ENCODE data around the gene KRT77.

Gene KRT77

DNA sequence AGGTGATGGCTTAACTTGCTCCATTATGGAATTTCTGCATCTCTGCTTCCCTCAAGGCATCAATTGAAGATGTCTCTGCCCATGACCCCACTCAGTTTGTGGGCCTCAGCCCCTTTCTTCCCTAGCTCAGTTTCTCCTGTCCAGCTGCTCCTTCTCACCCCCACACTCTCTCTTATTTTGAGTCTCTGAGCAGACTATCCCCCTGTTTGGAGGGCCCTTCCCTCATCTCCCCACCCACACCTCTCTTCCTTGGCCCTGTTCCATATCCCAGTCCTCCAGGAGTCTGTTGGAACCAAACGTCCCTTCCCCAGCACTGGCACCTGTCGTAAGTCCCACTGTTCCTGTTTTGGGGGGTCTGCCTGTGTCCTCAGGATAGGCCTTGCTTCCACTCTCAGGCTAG lies 14.8 kb downstream of the KRT77 start:
- TF ChIP-seq, protein P1, sequence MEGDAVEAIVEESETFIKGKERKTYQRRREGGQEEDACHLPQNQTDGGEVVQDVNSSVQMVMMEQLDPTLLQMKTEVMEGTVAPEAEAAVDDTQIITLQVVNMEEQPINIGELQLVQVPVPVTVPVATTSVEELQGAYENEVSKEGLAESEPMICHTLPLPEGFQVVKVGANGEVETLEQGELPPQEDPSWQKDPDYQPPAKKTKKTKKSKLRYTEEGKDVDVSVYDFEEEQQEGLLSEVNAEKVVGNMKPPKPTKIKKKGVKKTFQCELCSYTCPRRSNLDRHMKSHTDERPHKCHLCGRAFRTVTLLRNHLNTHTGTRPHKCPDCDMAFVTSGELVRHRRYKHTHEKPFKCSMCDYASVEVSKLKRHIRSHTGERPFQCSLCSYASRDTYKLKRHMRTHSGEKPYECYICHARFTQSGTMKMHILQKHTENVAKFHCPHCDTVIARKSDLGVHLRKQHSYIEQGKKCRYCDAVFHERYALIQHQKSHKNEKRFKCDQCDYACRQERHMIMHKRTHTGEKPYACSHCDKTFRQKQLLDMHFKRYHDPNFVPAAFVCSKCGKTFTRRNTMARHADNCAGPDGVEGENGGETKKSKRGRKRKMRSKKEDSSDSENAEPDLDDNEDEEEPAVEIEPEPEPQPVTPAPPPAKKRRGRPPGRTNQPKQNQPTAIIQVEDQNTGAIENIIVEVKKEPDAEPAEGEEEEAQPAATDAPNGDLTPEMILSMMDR (IDR thresholded peaks at IDR 0.05; ENCODE audit: borderline replicate concordance, control extremely low read depth, extremely low read depth, insufficient read depth, missing control alignments), result no peak
- in situ Hi-C loops (cut with MboI; ENCODE audit: low sequenced_read_pairs, unreplicated experiment), result no loop called here
- DNase-seq (ENCODE audit: low spot score), result no peak

DNA sequence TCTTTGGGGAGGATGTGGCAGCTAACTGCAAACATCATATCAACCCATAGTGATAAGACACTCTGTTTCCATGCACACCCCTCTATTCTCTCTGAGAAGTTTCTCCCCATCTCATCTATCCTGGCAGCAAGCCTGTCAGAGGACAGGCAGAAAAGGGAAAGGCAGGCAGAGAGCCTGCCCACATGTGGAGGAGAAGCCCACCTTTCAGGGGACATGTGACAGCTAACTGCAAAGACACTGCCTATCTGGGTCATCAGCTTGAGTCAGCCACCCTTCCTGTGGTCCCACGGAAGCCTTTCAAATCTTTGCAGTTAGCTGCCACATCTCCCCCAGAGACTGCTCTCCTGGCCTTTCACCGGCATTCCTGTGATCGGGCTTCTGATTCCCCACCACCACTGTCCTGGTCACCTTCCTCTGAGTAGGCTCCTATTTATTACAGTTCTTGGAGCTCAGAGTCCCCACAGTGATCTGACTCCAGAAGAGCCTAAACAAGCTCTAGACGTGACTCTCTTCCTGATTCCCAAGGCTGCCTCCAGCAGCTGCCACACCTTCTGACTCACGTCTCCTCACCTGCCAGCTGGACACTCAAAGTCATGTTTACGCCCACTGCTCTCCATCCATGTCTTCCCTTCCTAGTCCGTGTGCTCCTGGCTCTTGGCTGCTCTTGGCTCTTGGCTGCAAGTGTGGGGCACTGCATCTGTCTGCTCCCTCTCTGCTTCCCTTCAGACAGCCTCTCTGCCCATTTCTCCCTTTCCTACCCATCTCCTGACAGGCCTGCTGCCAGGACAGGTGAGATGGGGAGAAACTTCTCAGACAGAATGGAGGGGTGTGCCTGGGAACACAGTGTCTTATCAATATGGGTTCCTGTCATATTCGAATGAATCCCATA lies 15.6 kb downstream of the KRT77 start:
- DNase-seq (ENCODE audit: low spot score), result no peak
- in situ Hi-C loops (cut with MboI; ENCODE audit: low sequenced_read_pairs, unreplicated experiment), result no loop called here

DNA sequence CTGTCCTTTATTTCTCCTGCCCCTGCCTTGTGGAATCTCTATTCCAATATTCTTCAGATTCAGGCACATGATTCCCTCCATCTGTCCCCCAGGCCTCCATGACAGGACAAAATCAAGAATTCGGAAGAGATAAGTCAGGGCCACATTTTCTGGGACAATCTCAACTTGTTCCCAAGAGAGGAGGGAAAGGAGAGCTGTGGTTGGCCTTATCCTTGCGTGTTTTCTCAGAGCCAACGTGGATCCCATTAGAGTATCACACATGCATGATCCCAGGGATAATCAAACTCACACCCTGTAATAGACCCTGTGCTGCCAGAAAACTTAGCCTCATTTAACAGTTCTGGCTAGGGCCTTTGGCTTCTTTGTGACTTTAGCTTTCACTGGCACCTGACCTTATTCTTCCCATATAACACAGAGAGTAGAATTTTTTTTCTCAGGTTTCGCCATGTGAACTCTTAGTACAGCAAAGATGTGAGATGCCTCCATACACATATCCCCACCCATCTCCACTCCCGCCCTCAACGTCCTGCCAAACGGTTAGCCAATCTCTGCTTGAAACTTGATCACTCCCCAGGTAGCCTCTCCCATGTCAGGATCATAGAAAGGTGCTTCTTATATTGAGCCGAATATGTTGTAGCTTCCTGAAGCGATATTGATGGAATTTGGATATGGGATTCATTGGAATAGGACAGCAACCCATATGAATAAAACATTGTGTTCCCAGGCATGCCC lies 16.4 kb downstream of the KRT77 start:
- DNase-seq (ENCODE audit: low spot score), result no peak
- in situ Hi-C loops (cut with MboI; ENCODE audit: low sequenced_read_pairs, unreplicated experiment), result no loop called here
- TF ChIP-seq, protein P1 (IDR thresholded peaks at IDR 0.05; ENCODE audit: borderline replicate concordance, control extremely low read depth, extremely low read depth, insufficient read depth, missing control alignments), result no peak

More for the DNA sequence above, 15.6 kb downstream of the KRT77 start:
- TF ChIP-seq, protein P1 (IDR thresholded peaks at IDR 0.05; ENCODE audit: borderline replicate concordance, control extremely low read depth, extremely low read depth, insufficient read depth, missing control alignments), result no peak

DNA sequence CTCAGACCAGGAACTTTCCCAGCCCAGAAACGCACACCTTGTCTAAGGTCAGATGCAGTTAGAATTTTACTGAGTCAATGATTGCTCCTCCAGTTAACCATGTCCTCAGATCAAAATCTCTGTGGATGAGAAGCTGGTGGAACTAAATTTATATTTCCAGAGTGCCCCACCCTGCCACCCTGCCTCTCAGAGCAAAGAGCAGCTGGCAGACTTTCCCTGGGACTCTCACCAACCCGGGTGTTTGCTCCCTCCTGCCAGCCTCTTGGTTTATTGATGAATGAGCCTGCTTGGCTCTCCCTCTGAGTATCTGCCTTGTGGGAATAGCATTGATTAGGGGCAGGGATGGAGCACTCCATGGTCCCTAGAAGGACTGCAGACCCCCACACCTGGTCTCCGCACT lies 17.3 kb downstream of the KRT77 start:
- in situ Hi-C loops (cut with MboI; ENCODE audit: low sequenced_read_pairs, unreplicated experiment), result no loop called here
- TF ChIP-seq, protein P1 (IDR thresholded peaks at IDR 0.05; ENCODE audit: borderline replicate concordance, control extremely low read depth, extremely low read depth, insufficient read depth, missing control alignments), result no peak
- DNase-seq (ENCODE audit: low spot score), result no peak

DNA sequence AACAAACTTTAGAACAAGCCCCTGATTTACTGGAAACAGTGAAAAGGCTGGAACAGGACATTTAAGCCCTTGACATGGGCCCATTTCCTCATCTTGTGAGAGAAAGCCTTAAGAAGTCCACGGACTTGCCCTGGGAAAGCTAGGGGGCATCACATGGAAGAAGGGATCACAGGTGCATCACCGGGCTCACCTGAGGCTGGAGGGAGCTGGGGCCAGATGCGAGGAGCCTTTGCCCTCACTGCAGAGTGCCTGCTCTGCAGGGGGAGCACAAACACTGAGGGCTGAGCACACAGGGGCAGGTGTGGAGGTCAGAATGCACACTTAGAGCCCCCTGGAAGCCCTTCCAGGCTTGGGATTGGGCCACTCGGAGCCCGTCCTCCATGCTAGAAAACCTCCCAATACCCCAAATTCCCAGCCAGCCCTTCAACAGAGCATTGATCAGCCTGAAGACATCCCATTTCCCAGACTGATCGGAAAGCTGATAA lies 17.9 kb downstream of the KRT77 start:
- no peak for DNase-seq (ENCODE audit: low spot score)
- in situ Hi-C loops (cut with MboI; ENCODE audit: low sequenced_read_pairs, unreplicated experiment), result no loop called here
- TF ChIP-seq, protein P1 (IDR thresholded peaks at IDR 0.05; ENCODE audit: borderline replicate concordance, control extremely low read depth, extremely low read depth, insufficient read depth, missing control alignments), result no peak

DNA sequence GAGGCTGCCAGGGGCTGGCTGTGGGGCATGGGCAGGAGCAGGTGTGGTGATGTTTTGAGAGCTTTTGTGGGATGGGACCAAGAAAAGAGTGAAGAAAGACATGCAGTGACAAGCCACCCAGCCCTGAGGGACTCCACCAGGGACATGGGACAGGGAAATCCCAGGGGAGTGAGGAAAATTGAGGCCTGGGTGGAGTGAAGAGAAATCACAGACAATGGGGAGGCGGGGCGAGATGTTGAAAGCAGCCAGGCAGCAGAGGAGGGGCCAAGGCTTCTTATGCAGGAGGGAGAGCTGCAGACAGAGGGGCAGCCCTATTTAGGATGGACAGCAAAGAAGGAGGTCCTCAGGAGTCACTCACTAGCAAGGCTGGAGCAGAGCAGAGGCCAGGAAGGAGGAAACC lies 18.9 kb downstream of the KRT77 start:
- in situ Hi-C loops (cut with MboI; ENCODE audit: low sequenced_read_pairs, unreplicated experiment), result no loop called here
- DNase-seq (ENCODE audit: low spot score), result no peak
- TF ChIP-seq, protein P1 (IDR thresholded peaks at IDR 0.05; ENCODE audit: borderline replicate concordance, control extremely low read depth, extremely low read depth, insufficient read depth, missing control alignments), result no peak

Measured in GM13976 (cell line).